ENCODE results near the gene OR5J2.
"Not testable (repeated sequence)": the region's sequence is repeated elsewhere in the genome, so short reads cannot be mapped to it uniquely, and the experiment has no call there.

OR5J2 gene

DNA sequence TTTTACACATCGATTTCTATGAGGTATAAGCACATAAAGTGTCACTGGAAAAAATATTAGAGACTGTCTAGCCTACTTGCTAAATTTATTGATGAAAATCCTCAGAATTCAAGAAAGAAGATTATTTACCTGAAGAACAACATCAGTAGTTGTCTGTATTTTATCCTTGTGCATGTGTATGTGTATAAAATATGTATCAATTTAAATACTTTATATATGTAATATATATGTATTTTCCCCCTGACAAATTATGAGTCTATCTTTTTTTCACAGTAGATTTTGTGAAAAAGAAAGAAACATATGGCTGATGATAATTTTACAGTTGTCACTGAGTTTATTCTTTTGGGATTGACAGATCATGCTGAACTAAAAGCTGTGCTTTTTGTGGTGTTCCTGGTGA lies at the start of gene OR5J2:
OR5J2 (plus strand) TSS at position 301 of the 400 bp plus-strand sequence; CDS start at position 301, 0 bp downstream.
- in situ Hi-C loops (cut with MboI; ENCODE audit: low sequenced_read_pairs): no loop called here

DNA sequence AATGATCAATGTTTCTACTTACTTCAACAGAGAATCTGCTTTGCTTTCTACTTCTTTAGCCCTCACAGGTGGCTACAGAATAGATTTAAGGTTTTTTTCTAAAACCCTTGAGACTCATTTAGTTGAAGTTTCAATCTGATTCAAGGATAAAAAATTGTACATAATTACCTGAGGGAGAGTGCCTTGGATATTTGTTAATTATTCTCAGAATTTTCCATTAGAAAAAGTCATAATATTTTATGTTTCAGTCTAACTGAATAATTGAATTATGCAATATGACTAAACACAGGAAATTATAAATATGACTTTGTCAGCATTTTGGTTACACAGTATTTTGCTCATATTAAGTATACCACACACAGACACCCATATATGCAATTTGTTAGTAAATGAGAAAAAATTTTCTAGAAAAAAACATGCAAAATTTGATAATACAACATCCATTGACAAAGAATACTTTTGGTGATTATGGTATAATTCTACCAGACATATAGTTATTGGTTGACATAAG lies 36.2 kb upstream of the OR5J2 start, which contains the start of gene OR8J3:
OR8J3 (minus strand) TSS at position 51 of the 511 bp plus-strand sequence. CDS start 2,483 bp downstream, outside the sequence.
- in situ Hi-C loops (cut with MboI; ENCODE audit: low sequenced_read_pairs): no loop called here

DNA sequence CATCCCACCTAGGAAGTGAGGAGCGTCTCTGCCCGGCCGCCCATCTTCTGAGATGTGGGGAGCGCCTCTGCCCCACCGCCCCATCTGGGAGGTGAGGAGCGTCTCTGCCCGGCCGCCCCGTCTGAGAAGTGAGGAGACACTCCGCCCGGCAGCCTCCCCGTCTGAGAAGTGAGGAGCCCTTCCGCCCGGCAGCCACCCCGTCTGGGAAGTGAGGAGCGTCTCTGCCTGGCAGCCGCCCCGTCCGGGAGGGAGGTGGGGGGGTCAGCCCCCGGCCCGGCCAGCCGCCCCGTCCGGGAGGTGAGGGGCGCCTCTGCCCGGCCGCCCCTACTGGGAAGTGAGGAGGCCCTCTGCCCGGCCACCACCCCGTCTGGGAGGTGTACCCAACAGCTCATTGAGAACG lies 32.7 kb upstream of the OR5J2 start:
- in situ Hi-C loops (cut with MboI; ENCODE audit: low sequenced_read_pairs): not testable (repeated sequence)

DNA sequence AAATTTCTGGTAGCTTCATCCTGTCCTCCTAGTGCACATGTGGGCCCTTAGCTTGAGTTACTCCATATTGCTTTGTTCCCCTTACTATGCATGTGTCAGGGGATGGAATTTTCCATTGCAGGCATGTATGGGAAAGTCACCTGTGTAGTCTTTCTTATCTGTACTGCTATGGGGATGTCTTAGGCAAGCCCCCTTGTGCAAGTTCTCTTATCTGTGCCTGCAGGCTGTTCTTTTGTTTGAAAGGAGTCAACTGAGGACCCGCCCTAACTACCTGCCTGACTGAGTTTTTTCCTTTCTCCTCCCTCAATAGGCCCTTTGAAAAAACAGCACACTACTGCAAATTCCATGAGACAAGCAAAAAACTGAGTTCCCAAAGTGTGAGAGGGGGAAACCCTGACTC lies 25.0 kb upstream of the OR5J2 start:
- in situ Hi-C loops (cut with MboI; ENCODE audit: low sequenced_read_pairs): no loop called here

DNA sequence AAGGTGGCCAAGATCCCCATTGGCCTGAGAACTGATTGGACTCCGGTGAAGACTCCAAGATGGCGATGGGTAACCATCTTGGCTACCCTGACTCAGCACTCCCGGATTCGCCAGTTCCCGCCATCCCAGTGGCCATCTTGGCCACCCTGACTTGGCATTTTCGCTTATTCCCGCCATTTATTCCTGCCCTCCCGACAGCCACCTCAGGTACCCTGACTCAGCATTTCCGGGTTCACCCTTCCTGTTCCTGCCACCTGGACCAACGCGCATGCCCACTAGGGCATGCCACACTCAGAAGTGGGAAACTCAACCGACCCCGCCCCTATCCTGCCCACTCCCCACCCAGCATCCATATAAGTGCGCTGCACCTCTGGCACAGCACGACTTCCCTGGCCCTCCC lies 24.1 kb upstream of the OR5J2 start:
- in situ Hi-C loops (cut with MboI; ENCODE audit: low sequenced_read_pairs): no loop called here

DNA sequence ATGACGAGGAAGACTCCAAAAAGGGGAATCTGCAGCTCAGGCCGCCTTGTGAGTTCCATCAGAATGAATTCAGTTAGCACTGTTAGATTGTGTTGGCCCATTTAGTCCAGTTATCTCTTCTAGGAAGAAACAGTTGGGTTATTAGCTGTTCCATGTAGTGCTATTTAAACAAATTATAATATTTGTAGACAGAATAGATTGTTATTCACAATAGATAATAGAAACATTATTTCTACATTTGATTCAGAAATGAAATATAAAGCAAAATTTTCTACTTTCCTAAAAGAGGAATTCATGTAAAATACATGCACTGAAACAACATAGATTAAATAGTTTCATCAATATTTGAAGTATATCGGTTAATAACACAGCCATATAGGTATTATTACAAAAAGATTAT lies 16.2 kb upstream of the OR5J2 start, which contains the start of gene OR8K5:
OR8K5 (minus strand) TSS at position 101 of the 400 bp plus-strand sequence; CDS start at position 101, 0 bp downstream.
- in situ Hi-C loops (cut with MboI; ENCODE audit: low sequenced_read_pairs): no loop called here

DNA sequence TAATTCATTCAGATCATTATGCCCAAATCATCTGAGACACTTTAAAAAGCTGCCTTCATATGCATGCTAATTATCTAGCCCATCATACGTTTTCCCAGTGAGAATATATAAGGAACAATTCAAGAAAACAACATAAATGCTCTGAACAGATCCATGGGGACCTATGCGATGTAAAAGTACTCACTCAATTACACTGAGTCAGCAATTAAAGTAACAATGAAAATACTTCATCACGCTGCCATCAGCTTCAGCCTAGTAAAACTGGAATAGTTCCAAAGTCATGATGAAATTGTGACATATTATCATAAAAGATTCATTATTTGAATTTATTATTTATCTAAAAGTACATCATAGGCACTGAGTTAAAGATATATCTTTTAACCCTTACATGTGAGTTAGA lies 12.6 kb upstream of the OR5J2 start:
- in situ Hi-C loops (cut with MboI; ENCODE audit: low sequenced_read_pairs): no loop called here

DNA sequence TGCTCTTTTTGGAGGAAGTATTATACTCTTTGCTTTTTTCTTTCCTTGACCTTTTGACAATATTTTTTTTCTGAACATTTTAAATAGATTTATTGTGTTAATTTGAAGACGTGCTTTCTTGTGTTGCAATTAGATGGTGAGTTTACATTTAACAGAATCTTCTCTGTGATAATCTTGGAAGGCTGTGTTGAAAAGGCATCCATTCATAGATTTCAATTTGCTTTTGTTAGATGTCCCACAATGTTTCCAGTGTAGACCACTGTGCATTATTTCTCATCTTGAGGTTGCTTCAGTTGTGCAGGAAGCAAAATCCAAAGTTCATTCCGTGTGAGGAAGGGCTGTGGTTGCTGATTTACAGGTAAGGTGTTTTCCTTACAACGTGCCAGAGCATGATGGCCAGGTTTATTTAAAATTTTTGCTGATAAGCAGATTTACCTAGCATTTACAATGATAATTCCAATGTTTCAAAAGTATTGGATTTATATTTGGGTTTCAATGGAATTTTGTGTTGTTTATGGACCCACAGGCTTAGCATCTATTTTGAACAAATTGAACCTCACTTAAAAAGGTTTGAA lies 4.1 kb upstream of the OR5J2 start:
- in situ Hi-C loops (cut with MboI; ENCODE audit: low sequenced_read_pairs): no loop called here

DNA sequence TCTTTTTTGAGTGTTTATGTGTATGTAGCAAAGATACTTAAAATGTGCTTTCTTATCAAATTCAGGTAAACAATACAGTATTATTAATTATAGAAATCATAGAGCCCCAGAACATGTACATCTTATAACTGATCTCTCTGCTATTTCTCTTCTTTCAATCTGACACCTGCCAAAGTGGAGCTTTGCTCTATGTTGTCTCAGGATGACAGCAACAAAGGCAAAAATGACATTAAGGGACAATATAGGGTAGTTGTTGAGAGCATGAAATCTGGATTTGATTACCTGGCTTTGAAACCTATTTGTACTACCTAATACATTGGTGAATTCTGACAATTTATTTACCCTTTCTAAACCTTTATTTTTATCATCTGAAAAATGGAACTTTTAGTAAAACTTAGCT lies 7.0 kb downstream of the OR5J2 start:
- in situ Hi-C loops (cut with MboI; ENCODE audit: low sequenced_read_pairs): no loop called here

DNA sequence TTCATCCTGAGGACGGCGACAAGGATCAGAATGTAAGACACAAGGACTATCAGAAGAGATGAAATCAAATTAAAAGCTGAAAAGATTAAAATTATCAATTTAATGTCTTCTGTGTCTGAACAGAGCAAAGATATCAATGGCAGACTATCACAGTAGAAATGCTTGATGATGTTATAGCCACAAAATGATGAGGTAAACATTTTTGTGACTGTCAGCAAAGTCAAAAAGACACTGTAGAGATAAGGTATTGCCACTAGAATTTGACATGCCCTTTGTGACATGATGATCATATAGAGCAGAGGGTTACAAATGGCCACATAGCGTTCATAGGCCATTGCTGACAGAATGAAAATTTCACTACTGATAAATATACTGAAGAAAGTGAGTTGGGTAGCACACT lies 12.2 kb downstream of the OR5J2 start:
- in situ Hi-C loops (cut with MboI; ENCODE audit: low sequenced_read_pairs): no loop called here

DNA sequence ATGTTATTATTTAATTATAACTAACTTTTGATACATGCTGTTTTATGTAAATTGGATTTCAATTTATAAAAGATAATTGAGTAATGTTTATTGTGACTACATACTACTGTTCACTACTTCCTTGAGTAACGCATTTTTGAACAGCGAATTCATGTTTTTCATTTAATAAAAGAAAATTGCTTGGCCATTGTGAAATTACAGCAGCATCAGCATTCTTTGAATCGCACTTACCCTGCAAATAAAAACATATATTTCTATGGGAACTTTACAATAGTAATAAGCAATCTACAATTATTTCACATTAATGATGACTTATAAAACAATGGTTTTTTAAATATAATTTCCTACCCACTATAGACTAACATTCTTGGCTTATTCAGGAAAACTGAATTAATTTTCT lies 20.3 kb downstream of the OR5J2 start:
- in situ Hi-C loops (cut with MboI; ENCODE audit: low sequenced_read_pairs): no loop called here

DNA sequence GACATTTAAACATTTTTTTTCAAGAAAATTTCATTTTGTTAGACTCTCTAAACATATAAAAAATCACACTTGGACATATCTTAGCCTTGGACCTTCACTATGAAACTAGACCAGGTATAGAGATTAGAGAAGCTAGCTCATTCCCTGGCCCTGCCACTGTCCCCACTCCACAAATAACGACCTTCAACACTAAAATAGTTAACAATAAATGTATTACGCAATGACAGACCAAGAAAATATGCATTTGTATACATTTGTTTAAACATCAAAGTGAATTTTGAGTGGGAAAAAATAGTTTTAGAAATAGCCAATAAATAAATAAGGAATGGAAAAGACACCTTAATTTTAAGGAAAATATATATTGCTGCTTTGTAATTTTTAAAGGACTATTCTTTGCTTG lies 20.9 kb downstream of the OR5J2 start:
- in situ Hi-C loops (cut with MboI; ENCODE audit: low sequenced_read_pairs): no loop called here

DNA sequence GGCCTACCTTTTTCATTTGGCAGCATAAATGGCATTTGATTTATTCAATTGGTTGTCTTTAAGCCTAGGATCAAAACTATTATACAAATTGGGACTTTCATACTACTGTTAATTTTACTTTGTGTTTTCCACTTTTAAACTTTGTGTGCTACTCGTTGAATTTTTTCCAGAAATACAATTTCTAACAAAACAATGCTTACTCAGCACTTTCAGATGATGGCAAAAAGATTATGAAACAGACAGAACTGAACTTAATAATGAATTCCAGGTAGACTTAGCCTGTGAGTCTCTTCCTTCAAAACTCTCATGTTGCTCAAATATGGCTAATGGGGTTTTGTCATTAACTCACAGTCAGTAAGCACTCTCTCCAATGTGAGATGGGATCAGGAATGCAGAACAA lies 31.4 kb downstream of the OR5J2 start:
- in situ Hi-C loops (cut with MboI; ENCODE audit: low sequenced_read_pairs): no loop called here

DNA sequence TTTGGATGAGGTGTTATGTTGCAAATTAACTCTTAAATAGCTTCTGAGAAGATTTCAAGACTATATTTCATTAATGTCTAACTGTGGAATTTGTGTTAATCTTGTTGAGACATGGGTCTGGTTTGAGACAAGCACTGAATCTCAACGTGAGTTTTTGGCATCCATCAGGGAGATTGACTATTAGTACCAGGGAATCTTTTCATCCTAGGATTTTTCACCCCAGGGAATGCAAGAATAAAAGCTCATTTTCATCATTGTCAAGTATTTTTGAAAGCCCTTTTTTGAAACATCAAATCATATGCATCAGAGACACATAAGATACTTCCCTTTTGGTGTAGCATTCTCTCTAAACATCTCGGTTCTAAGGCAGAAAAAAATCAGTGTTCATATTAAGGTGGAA lies 38.1 kb downstream of the OR5J2 start:
- in situ Hi-C loops (cut with MboI; ENCODE audit: low sequenced_read_pairs): no loop called here

DNA sequence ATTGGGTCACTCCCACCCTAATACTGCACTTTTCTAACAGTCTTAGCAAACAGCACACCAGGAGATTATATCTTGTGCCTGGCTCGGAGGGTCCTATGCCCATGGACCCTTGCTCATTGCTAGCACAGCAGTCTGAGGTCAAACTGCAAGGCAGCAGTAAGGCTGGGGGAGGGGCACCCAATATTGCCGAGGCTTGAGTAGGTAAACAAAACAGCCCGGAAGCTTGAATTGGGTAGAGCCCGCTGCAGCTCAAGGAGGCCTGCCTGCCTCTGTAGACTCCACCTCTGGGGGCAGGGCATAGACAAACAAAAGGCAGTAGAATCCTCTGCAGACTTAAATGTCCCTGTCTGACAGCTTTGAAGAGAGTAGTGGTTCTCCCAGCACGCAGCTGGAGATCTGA lies 43.3 kb downstream of the OR5J2 start:
- in situ Hi-C loops (cut with MboI; ENCODE audit: low sequenced_read_pairs): not testable (repeated sequence)
